ENCODE results near the gene GRN. TPM values are rescaled to one million over a fixed set of nuclear protein-coding genes. Genes with fewer than 3 reads are reported as not detected.

GRN gene
- total and polyA plus RNA-seq, 2 of the 13 experiments (the other 11 are each of a cell fraction or from before 2014, with no cell fraction given), result 86.6 to 143 TPM

DNA sequence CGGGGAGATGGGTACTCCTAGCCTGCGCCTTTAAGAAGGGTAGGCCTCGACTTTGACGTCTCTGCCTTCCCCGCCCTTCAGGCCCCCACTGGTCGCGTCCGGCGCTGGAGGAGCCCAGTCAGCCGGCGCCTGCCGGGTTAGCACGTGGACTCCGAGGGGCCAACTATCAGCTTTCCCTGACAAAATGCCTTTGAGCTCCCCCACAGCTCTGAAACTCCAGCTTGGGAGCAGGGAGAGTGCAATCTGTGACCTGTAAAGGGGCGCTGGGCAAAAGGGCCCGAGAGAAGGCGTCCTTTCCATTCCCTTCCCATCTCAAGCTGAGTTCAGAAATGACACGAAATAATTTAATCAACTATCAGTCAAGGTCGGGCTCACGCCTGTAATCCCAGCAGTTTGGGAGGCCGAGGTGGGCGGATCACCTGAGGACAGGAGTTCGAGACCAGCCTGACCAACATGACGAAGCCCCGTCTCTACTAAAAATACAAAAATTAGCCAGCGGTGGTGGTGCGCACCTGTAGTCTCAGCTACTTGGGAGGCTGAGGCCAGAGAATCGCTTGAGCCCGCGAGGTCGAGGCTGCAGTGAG, 18.1 kb upstream of the GRN start (continued):
- TF ChIP-seq, protein P1, sequence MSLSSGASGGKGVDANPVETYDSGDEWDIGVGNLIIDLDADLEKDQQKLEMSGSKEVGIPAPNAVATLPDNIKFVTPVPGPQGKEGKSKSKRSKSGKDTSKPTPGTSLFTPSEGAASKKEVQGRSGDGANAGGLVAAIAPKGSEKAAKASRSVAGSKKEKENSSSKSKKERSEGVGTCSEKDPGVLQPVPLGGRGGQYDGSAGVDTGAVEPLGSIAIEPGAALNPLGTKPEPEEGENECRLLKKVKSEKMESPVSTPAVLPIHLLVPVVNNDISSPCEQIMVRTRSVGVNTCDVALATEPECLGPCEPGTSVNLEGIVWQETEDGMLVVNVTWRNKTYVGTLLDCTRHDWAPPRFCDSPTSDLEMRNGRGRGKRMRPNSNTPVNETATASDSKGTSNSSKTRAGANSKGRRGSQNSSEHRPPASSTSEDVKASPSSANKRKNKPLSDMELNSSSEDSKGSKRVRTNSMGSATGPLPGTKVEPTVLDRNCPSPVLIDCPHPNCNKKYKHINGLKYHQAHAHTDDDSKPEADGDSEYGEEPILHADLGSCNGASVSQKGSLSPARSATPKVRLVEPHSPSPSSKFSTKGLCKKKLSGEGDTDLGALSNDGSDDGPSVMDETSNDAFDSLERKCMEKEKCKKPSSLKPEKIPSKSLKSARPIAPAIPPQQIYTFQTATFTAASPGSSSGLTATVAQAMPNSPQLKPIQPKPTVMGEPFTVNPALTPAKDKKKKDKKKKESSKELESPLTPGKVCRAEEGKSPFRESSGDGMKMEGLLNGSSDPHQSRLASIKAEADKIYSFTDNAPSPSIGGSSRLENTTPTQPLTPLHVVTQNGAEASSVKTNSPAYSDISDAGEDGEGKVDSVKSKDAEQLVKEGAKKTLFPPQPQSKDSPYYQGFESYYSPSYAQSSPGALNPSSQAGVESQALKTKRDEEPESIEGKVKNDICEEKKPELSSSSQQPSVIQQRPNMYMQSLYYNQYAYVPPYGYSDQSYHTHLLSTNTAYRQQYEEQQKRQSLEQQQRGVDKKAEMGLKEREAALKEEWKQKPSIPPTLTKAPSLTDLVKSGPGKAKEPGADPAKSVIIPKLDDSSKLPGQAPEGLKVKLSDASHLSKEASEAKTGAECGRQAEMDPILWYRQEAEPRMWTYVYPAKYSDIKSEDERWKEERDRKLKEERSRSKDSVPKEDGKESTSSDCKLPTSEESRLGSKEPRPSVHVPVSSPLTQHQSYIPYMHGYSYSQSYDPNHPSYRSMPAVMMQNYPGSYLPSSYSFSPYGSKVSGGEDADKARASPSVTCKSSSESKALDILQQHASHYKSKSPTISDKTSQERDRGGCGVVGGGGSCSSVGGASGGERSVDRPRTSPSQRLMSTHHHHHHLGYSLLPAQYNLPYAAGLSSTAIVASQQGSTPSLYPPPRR (CRISPR knock-in tag; IDR thresholded peaks at IDR 0.05; ENCODE audit: borderline replicate concordance), result no peak
- TF ChIP-seq XRCC5 (optimal IDR thresholded peaks at IDR 0.05; ENCODE audit: low read length) (peak; percentile 75), MXD4 (CRISPR knock-in tag; IDR thresholded peaks at IDR 0.05) (peak; percentile 98), GABPA (IDR thresholded peaks at IDR 0.05; ENCODE audit: low read depth, low read length) (no peak), GABPA (CRISPR knock-in tag; IDR thresholded peaks at IDR 0.05; ENCODE audit: low read depth) (peak; percentile 61), YEATS4 (CRISPR knock-in tag; IDR thresholded peaks at IDR 0.05; ENCODE audit: borderline replicate concordance) (peak; percentile 52; the same call in 1 of the 2 replicates), ASH2L (IDR thresholded peaks at IDR 0.05; ENCODE audit: insufficient read length, low read depth, low read length) (peak; percentile 37), TOE1 (CRISPR knock-in tag; IDR thresholded peaks at IDR 0.05) (no peak), PHF8 (CRISPR knock-in tag; IDR thresholded peaks at IDR 0.05) (no peak), ZSCAN25 (CRISPR knock-in tag; IDR thresholded peaks at IDR 0.05) (peak; percentile 64; the same call in 1 of the 2 replicates), ZNF83 (CRISPR knock-in tag; IDR thresholded peaks at IDR 0.05; ENCODE audit: borderline replicate concordance) (0 out of 2 replicates have a peak, but pooled peaks have one; percentile 47), ZNF350 (CRISPR knock-in tag; IDR thresholded peaks at IDR 0.05; ENCODE audit: borderline replicate concordance, low read depth) (peak; percentile 66; the same call in 1 of the 2 replicates), YEATS2 (CRISPR knock-in tag; IDR thresholded peaks at IDR 0.05; ENCODE audit: borderline replicate concordance) (peak; percentile 89; the same call in 1 of the 2 replicates), RBM22 (optimal IDR thresholded peaks at IDR 0.05; ENCODE audit: low read length) (no peak), SAP130 (CRISPR knock-in tag; IDR thresholded peaks at IDR 0.05; ENCODE audit: low read depth) (peak; percentile 98), ZNF563 (CRISPR knock-in tag; IDR thresholded peaks at IDR 0.05) (no peak), FOXP1 (IDR thresholded peaks at IDR 0.05) (no peak), FOXP1 (CRISPR knock-in tag; IDR thresholded peaks at IDR 0.05) (peak; percentile 22; the same call in 1 of the 2 replicates)
- TF ChIP-seq, protein P2, sequence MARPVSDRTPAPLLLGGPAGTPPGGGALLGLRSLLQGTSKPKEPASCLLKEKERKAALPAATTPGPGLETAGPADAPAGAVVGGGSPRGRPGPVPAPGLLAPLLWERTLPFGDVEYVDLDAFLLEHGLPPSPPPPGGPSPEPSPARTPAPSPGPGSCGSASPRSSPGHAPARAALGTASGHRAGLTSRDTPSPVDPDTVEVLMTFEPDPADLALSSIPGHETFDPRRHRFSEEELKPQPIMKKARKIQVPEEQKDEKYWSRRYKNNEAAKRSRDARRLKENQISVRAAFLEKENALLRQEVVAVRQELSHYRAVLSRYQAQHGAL (CRISPR knock-in tag; IDR thresholded peaks at IDR 0.05; ENCODE audit: not compliant biosample characterization), result no peak
- TF ChIP-seq, protein P3, sequence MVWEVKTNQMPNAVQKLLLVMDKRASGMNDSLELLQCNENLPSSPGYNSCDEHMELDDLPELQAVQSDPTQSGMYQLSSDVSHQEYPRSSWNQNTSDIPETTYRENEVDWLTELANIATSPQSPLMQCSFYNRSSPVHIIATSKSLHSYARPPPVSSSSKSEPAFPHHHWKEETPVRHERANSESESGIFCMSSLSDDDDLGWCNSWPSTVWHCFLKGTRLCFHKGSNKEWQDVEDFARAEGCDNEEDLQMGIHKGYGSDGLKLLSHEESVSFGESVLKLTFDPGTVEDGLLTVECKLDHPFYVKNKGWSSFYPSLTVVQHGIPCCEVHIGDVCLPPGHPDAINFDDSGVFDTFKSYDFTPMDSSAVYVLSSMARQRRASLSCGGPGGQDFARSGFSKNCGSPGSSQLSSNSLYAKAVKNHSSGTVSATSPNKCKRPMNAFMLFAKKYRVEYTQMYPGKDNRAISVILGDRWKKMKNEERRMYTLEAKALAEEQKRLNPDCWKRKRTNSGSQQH (CRISPR knock-in tag; IDR thresholded peaks at IDR 0.05; ENCODE audit: low read depth), result peak; percentile 37; the same call in 1 of the 2 replicates
- TF ChIP-seq, protein P4, sequence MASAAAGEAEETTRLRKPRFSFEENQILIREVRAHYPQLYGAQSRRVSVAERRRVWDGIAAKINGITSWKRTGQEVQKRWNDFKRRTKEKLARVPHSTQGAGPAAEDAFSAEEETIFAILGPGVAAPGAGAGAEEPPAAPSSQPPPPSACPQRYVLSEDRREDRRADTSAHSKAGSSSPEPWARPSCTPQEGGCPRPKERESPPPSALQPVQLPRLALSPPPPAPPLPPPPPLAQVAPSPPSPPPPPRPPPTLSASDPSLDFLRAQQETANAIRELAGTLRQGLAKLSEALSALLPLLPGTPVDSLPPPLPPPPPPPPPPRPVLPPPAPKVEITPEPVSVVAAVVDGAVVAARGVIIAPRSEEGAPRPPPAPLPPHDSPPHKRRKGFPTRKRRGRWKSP (CRISPR knock-in tag; IDR thresholded peaks at IDR 0.05), result peak; percentile 72
